DOHH2 (cell line): Measurements from ENCODE around the gene TIE1.

ENCODE experiments used
- H3F3A ChIP-seq: fragments of 200-600 bp; sonication (generic), shearing (Covaris generic); 2 replicates; pipeline ENCODE4 v1.6.0; 2016; ENCODE audit warnings: antibody characterized with exemption, mild to moderate bottlenecking; ENCODE audit not compliant: control insufficient read depth, insufficient read depth
- H3K27ac ChIP-seq: fragments of 200-600 bp; sonication (generic); 2 replicates; pipeline ENCODE4 v1.5.1; 2014; ENCODE audit warnings: low read depth, mild to moderate bottlenecking, low read length, moderate library complexity
- H3K27me3 ChIP-seq: fragments of 200-600 bp; sonication (generic); 2 replicates; pipeline ENCODE4 v1.6.1; 2014; ENCODE audit warnings: mild to moderate bottlenecking, low read length, mixed read lengths; ENCODE audit not compliant: control insufficient read depth
- H3K36me3 ChIP-seq: fragments of 200-600 bp; sonication (generic); 2 replicates; pipeline ENCODE4 v1.6.1; 2014; ENCODE audit warnings: mild to moderate bottlenecking, low read length, moderate library complexity, mixed read lengths; ENCODE audit not compliant: control insufficient read depth
- H3K4me1 ChIP-seq: fragments of 200-600 bp; sonication (generic); 2 replicates; pipeline ENCODE4 v1.6.1; 2014; ENCODE audit warnings: mild to moderate bottlenecking, low read length, mixed read lengths; ENCODE audit not compliant: control insufficient read depth
- H3K4me2 ChIP-seq: fragments of 200-600 bp; sonication (generic); 2 replicates; pipeline ENCODE4 v1.6.0; 2014; ENCODE audit warnings: mild to moderate bottlenecking, low read length, moderate library complexity
- H3K4me3 ChIP-seq: fragments of 200-600 bp; sonication (generic); 2 replicates; pipeline ENCODE4 v1.5.1; 2014; ENCODE audit warnings: mild to moderate bottlenecking, low read length, mixed read lengths
- H3K79me2 ChIP-seq: fragments of 200-600 bp; sonication (generic); 2 replicates; pipeline ENCODE4 v1.6.1; 2014; ENCODE audit warnings: mild to moderate bottlenecking, low read length, mixed read lengths; ENCODE audit not compliant: control insufficient read depth
- H3K9me2 ChIP-seq: fragments of 200-600 bp; sonication (generic); replicated peaks from 2 replicates; pipeline ENCODE4 v1.6.1; 2014; ENCODE audit warnings: mild to moderate bottlenecking, low read length, mixed read lengths; ENCODE audit not compliant: control insufficient read depth
- H3K9me3 ChIP-seq: fragments of 200-600 bp; sonication (generic); 2 replicates; pipeline ENCODE4 v1.6.1; 2014; ENCODE audit warnings: antibody characterized with exemption, low read length, mixed read lengths; ENCODE audit not compliant: control insufficient read depth, insufficient read depth
- H4K20me1 ChIP-seq: fragments of 200-600 bp; sonication (generic); 2 replicates; pipeline ENCODE4 v1.6.0; 2014; ENCODE audit warnings: low read depth, mild to moderate bottlenecking, antibody characterized with exemption, low read length, moderate library complexity; ENCODE audit not compliant: control insufficient read depth, insufficient read depth
- CTCF ChIP-seq: fragments of 200-600 bp; sonication (generic); IDR thresholded peaks from one replicate; pipeline ENCODE4 v1.5.1; 2014; ENCODE audit warnings: antibody characterized with exemption, mild to moderate bottlenecking, low read depth, low read length; ENCODE audit not compliant: poor library complexity, severe bottlenecking
- EZH2phosphoT487 ChIP-seq: fragments of 200-600 bp; sonication (generic); IDR thresholded peaks from 2 replicates; pipeline ENCODE4 v1.6.1; 2017; ENCODE audit warnings: borderline replicate concordance, mild to moderate bottlenecking, antibody characterized with exemption, low read length, moderate library complexity, mixed read lengths

TIE1 gene

DNA sequence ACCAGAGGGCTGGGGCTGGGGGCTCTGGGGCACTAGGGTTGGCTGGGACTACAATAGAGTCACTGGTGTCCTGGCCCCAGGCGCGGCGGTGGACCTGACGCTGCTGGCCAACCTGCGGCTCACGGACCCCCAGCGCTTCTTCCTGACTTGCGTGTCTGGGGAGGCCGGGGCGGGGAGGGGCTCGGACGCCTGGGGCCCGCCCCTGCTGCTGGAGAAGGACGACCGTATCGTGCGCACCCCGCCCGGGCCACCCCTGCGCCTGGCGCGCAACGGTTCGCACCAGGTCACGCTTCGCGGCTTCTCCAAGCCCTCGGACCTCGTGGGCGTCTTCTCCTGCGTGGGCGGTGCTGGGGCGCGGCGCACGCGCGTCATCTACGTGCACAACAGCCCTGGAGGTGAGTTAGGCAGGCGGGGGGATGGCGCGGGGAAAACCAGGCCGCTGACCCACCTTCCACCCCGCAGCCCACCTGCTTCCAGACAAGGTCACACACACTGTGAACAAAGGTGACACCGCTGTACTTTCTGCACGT, 4.1 kb downstream of the TIE1 start:
- no peak overlapping the region for H3K4me3 ChIP-seq

DNA sequence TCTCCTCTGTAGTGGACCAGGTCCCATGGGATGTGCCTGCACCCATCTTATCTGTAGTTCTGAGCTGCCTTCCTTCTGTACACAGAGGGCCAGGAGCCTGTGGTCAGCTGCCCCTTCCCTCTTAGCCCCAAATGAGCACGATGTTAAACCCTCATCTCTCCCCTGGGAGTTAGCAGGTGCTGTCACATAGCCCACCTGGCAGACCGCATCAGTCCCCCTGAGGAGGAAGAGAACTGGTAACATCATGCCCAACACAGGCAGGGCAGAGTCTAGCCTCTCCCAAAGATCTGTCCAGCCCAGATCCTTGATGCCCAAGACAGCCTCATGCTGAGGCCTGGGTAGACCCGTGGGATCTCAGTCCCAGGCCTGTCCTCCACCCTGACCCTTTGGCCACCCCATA, 4.7 kb downstream of the TIE1 start:
- TF ChIP-seq EZH2phosphoT487 (no peak), CTCF (no peak)
- no peaks in the 10 kb centered on the region for H4K20me1 ChIP-seq
- no peak overlapping the region for H3K4me3 ChIP-seq
- 0 out of 2 replicates have a peak, but pooled peaks cover 3% of the 10 kb centered on the region for H3K27me3 ChIP-seq
- no peaks in the 10 kb centered on the region for H3K9me2 ChIP-seq
- H3K79me2 ChIP-seq, result no peaks in the 10 kb centered on the region
- no peak overlapping the region for H3K4me2 ChIP-seq
- H3K9me3 ChIP-seq, result no peaks in the 10 kb centered on the region
- no peaks in the 10 kb centered on the region for H3K36me3 ChIP-seq
- no peaks in the 10 kb centered on the region for H3F3A ChIP-seq
- H3K27ac ChIP-seq, result no peak overlapping the region
- peaks cover 5% of the 10 kb centered on the region; the same call in 1 of the 2 replicates for H3K4me1 ChIP-seq

More for the DNA sequence above, 4.1 kb downstream of the TIE1 start:
- Histone ChIP-seq H3K79me2 (no peaks in the 10 kb centered on the region), H3K36me3 (no peaks in the 10 kb centered on the region), H3K27ac (no peak overlapping the region), H4K20me1 (no peaks in the 10 kb centered on the region), H3K9me2 (no peaks in the 10 kb centered on the region), H3K4me2 (no peak overlapping the region), H3F3A (no peaks in the 10 kb centered on the region), H3K4me1 (peaks cover 5% of the 10 kb centered on the region; the same call in 1 of the 2 replicates), H3K9me3 (no peaks in the 10 kb centered on the region), H3K27me3 (0 out of 2 replicates have a peak, but pooled peaks cover 3% of the 10 kb centered on the region)
- TF ChIP-seq CTCF (no peak), EZH2phosphoT487 (no peak)

DNA sequence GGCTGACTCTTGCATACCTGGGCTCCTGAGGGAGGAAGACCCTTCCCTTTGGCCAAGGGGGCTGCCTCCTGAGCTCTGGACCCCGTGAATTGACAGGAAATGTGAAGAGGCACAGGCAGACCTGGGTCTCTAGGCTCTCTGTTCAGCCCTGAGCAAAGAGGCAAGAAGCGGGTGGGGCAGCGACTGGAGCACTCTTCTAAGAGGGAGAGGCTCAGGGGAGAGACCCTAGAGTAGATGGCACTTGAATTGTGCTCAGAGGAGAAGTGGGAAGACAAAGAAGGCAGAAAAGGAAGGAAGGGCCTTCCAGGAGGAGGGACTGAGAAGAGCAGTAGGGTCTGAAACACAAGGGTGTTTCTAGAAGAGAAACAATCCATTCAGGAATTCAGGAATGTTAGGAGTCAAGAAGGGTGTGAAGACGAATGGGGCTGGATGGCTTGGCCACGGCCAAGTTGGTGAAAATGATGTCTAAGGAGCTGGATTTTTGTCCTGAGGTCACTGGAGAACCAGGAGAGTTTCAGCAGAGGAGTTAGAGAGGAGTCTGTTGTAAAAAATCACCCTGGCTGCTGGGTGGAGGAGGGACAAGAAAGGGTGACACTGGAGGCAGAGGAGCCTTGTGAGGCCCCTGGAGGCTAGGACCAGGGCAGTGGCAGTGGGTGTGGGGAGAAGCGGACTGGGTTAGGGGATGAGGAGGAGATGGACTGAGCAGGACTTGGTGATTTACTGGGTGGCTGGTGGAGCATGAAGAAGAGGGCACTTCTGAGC, 5.3 kb downstream of the TIE1 start:
- no peaks in the 10 kb centered on the region for H3K9me2 ChIP-seq
- no peaks in the 10 kb centered on the region for H3F3A ChIP-seq
- no peak overlapping the region for H3K4me2 ChIP-seq
- H4K20me1 ChIP-seq, result no peaks in the 10 kb centered on the region
- 0 out of 2 replicates have a peak, but pooled peaks cover 3% of the 10 kb centered on the region for H3K27me3 ChIP-seq
- H3K36me3 ChIP-seq, result no peaks in the 10 kb centered on the region
- no peak overlapping the region for H3K27ac ChIP-seq
- peaks cover 5% of the 10 kb centered on the region; the same call in 1 of the 2 replicates for H3K4me1 ChIP-seq
- H3K9me3 ChIP-seq, result no peaks in the 10 kb centered on the region
- no peaks in the 10 kb centered on the region for H3K79me2 ChIP-seq
- TF ChIP-seq EZH2phosphoT487 (no peak), CTCF (no peak)
- no peak overlapping the region for H3K4me3 ChIP-seq
